Measurements from ENCODE around the gene DRC3. TPM values are rescaled to one million over a fixed set of nuclear protein-coding genes. Genes with fewer than 3 reads are reported as not detected.

Gene DRC3
- total RNA-seq, 1 donor from 2014 or later: 3.1 TPM

DNA sequence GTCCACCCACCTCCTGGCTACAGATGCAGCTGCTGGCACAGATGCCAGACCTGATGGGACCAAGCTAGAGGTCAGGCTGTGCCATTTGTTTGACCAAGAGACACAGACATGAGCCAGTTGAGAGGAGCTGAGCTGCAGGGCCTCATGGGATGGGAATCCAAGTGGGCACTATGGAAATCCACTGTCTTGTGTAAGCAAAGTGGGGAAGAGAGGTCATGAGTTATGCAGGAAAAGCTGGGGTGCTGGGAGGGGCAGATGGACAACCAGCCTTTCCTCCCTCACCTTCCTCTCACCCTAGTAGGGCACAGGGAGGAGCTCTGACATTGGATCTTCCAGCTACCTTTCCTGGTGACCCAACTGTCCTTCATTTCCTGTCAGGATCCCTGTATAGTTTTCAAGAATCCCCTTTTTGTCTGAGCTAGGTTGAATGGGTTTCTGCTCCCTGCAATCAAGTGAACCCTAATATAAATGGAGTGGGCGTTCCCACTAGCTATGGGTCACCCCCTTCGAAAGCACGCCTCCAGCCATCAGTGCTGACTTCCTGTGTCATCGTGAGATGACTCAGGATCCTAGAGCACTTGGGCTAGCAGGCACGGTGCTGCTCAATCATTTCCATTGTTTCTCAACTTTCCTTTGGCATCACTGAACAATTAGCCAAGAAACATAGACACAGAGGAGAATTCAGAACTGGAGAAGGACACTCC, 52.7 kb downstream of the DRC3 start:
- no peak for DNase-seq

DNA sequence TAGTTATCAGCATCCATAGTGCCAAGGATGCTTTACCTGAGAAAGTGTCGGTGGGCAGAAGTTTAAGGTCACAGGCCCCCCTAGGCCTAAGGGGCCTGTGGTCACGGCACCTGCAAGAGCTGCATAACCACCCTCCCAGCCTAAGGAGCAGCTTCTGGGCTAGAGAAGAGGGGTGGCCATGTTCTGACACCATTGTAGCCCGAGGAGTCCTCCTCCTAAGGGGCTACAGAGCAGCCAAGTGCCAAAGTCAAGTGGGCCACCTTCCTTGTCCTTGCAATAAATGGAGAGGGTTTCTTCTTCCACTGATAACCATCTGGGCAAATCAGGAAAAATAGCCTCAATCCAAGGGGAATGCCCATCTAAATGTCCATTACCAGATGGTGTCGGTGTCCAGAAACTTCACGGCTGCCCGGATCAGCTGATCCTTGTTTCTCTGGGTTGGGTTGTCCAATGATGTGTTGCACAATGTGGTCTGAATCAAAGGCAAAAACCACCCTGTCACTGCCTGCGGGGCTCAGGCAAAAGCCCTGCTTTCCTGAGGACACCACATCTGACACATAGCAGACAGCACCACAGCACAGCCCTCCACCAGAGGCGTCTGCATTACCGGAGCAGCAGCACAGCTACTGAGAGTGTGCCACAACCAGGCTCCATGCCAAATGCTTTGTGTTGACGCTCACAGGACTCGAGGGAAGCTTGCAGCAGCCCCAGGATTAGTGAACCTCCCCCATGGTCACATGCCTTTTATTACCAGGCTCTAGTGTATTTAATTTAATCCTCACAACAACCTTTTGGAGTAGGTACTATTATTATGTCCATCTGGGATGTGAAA, 53.5 kb downstream of the DRC3 start:
- no peak for DNase-seq

DNA sequence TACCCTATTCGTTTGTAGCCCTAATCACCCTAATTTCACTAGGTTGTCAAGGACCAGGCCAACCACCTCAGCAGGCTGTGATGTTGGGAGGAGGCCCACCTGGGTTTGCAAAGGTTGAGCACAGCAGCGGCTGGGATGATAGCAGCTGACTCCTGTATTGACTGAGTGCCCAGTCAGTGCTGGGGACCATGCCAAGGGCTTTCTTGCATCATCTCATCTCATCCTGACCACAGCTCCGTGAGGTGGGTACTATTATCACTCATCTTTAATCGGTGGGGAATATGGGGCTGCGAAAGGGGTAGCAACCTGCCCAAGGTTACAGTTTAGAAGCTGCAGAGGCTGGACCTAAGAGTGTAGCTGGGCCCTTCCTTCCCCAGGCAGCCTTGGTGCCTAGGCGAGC, 54.6 kb downstream of the DRC3 start:
- no peak for DNase-seq

DNA sequence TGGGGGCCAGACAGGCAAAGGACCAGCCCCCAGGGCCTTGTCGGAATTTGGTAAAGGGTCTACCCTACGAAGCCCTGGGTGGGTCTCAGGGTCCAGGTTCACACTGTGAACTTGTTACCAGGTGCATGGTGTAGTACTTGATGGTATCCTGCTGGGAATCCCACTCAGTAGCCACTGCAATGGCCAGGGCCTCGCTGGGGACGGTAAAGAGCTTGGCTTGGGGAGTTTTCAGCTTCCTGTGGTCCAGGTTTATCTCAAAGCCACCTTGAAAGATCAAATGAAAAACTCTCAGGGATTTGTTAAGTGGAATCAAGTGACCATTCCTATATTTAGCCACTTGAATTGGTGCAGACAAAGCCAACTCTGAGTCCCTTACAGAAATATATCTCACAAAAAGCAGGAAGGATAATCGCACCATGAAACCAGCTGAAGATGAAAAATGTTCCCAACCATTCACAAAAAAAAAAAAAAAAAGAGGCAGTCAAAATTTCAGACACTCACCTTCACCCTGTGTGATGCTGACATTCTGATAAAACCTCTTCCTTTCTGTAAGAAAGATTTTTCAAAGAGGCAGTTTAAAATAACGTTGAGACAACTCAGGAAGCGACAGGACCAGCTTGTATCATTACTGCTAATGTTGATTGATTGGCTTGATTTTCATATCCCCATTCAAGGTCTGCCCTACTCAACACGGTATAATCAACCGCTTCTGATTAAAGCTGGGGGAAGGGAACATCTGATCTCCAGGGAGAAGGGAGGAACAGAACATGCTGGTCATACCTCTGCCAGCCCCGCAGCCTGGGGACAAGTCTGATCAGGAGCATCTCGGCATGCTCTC, 55.7 kb downstream of the DRC3 start:
- no peak for DNase-seq

- DNase-seq: no peak
These were observed 56.4 kb downstream of the DRC3 start for GRCh38 chr17:18028952-18029540.

- no peak for DNase-seq
These were observed 59.3 kb downstream of the DRC3 start for GRCh38 chr17:18031955-18032354.

DNA sequence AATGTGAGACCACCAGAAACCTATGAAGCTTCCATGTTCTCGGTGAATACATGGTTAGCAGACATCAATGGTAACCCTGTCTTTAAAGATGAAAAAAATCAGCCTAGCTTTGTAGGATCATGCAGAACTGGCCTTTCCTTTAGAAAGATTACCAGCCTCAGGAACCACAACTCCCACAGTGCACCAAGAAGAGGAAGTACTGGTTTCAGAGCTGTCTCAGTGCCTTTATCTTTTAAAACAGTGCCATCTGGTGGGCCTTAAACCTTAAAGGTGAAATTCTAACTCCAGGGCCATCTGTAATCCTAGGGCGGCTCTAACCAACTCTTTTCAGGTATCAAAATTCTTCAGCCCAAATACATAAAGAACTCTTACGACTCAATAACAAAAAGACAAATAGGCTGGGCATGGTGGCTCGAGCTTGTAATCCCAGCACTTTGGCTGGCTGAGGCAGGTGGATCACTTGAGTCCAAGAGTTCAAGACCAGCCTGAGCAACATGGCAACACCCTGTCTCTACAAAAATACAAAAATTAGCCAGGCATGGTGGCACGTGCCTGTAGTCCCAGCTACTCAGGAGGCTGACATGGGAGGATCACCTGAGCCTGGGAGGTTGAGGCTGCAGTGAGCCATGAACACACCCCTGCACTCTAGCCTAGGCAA, 60.9 kb downstream of the DRC3 start:
- DNase-seq: peak; percentile 68

GRCh38 chr17:18035704-18036103, 63.0 kb downstream of the DRC3 start:
- DNase-seq: no peak

DNA sequence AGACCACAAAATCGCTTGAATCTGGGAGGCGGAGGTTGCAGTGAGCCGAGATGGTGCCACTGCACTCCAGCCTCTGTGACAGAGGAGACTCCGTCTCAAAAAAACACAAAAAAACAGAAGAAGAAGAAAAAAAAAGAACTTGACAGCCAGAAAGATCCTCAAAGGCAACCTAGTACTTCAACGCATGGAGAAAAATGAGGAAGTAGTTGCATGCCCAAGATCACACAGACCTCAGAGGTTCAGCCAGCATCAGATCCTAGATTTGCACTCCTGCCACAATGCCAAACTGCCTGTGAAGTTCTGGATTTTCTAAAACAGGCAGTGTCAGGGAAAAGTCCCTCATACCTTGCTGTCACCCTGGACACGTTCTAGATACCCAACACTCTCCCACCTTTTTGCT, 64.8 kb downstream of the DRC3 start:
- no peak for DNase-seq

DNA sequence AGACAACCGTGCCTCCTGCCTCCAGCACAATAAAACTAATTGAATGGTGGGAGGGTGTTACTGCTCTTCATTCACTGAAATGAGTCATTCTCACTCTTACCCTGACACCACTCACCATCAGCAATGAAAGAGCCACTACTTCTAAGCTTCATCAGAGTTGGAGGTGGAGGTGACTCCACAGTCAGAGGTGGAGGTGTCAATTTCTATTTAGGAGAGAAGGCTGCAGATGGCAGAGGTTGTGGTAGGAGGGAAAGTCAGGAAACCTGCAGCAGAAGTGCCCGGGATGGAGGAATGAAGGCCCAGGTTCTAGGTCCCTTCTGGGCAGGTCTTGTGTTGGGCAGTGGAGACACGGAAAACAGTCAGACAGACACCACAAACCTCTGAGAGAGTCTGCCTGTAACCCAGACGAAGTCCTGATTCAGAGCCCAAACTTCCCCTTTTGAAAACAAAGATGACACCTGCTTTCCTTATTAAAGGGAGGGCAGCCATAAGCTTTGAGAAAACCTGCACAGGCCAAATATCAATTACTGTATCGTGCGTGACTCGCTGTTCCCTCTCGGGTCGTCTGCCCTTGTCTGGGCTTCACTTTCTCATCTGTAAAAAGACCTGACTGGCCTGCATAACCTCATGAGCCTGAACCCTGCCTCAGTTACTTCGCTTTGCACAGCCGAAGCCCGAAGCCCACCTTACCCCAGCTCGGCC, 65.6 kb downstream of the DRC3 start:
- DNase-seq: no peak

- DNase-seq: peak; percentile 99
These were observed 66.3 kb downstream of the DRC3 start, which contains the start of the genes ATPAF2 and GID4 for GRCh38 chr17:18038861-18039534. Gene ATPAF2 (minus strand): TSS chr17:18039168. CDS start chr17:18039013, 155 bp downstream. Gene GID4 (plus strand): TSS chr17:18039408. CDS start chr17:18039465, 57 bp downstream.

- no peak for DNase-seq
These were observed 67.0 kb downstream of the DRC3 start for GRCh38 chr17:18039535-18040260.

DNA sequence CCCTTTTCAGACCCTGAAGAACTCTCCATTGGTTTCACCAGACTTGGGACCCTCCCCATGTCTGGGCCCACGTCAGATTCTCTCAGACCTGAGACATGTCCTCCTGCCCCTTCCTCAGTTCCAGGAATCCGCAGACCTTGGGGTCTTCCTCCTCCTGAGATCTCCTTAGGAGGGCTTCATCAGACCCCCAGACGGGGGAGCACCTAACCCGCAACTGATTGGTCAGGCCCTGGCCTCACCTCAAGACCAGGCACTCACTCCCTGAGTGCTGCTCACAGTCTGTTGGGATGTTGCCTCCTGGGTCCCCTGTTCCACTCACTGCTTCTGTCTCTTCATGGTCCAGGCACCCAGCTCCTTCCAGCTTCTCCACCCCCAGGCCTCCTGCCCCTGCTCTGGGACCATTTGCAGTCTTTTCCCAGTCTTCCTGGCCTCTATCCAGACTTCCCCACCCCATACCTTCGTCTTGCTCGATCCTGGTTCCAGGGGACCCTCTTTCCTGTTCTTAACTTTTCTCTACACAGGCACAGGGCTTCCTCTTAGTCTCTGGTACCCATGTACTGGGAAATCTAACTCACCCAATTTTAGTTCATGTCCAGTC, 67.7 kb downstream of the DRC3 start:
- DNase-seq: no peak

- no peak for DNase-seq
These were observed 69.1 kb downstream of the DRC3 start for GRCh38 chr17:18041776-18042175.

GRCh38 chr17:18042983-18043382, 70.3 kb downstream of the DRC3 start:
- no peak for DNase-seq

GRCh38 chr17:18043491-18043890, 70.8 kb downstream of the DRC3 start:
- no peak for DNase-seq

- no peak for DNase-seq
These were observed 71.9 kb downstream of the DRC3 start for GRCh38 chr17:18044609-18045008.

- no peak for DNase-seq
These were observed 73.2 kb downstream of the DRC3 start for GRCh38 chr17:18045691-18046350.

DNA sequence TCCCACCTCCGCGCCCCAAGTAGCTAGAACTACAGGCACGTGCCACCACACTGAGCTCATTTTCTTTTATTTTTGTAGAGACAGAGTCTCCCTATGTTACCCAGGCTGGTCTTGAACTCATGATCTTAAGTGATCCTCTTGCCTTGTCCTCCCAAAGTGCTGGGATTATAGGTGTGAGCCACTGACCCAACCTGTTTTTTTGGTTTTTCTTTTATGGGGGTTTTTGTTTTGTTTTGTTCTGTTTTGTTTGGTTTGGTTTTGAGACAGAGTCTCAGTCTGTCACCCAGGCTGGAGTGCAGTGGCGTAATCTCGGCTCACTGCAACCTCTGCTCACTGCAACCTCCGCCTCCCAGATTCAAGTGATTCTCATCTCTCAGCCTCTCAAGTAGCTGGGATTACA, 82.9 kb downstream of the DRC3 start:
- no peak for DNase-seq

All from skin of body (tissue), 2 donors.